ENCODE data around the gene SETDB1.

SETDB1 gene

DNA sequence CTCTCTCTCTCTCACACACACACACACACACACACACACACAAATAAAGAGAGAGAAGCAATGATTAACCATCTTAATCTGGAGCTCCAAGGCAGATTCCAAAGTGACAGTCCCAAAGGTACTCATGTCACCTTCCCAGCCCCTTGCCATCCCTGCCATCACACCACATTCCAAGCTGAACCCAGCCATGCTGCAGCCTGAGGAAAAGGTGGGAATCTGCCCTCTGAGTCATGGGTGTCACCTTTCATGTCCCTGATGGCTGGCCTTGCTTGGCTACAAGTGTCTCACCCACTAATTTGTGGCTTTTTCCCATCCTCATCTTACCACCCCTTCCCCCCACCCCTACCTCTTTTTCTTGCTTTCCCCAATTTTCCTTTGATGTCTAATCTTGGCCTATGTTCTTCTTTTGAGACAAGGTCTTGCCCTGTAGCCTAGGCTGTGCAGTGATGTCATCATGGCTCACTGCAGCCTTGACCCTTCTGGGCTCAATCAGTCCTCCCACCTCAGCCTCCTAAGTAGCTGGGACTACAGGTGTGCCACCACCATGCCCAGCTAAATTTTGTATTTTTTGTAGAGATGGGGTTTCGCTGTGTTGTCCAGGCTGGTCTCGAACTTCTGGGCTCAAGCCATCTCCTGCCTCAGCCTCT lies 59.1 kb downstream of the SETDB1 start:
- TF ChIP-seq, protein P1, sequence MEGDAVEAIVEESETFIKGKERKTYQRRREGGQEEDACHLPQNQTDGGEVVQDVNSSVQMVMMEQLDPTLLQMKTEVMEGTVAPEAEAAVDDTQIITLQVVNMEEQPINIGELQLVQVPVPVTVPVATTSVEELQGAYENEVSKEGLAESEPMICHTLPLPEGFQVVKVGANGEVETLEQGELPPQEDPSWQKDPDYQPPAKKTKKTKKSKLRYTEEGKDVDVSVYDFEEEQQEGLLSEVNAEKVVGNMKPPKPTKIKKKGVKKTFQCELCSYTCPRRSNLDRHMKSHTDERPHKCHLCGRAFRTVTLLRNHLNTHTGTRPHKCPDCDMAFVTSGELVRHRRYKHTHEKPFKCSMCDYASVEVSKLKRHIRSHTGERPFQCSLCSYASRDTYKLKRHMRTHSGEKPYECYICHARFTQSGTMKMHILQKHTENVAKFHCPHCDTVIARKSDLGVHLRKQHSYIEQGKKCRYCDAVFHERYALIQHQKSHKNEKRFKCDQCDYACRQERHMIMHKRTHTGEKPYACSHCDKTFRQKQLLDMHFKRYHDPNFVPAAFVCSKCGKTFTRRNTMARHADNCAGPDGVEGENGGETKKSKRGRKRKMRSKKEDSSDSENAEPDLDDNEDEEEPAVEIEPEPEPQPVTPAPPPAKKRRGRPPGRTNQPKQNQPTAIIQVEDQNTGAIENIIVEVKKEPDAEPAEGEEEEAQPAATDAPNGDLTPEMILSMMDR (IDR thresholded peaks at IDR 0.05) = no peak

DNA sequence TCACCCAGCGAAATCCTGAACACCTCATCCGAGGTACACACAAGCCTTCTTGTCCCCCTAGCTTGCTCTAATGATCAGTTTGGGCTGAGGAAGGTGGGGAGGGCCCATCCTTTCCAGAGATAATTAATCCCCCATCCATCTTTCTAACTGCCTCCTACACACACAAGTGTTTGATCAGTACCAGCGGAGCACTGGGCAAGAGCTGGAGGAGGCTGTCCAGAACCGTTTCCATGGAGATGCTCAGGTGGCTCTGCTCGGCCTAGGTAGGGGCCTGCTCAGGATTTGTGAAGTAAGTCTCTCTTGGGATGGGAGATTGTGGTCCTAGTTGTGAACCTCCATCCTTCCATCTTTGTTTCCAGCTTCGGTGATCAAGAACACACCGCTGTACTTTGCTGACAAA lies 61.8 kb downstream of the SETDB1 start:
- TF ChIP-seq, protein P1 (IDR thresholded peaks at IDR 0.05) = no peak

DNA sequence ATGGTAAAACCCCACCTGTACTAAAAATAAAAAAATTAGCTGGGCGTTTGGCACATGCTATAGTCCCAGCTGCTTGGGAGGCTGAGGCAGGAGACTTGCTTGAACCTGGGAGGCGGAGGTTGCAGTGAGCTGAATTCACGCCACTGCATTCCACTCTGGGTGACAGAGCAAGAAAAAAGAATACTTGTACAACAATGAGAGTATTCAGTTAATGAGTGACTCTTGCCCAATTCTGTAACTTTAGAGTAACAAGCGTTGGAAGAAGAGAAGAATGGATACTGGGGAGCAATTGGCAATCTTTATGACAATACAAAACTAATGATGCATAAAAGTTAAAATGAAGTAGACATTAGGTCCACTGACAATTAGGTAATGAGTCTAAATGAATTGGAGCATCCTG lies 66.5 kb downstream of the SETDB1 start:
- TF ChIP-seq, protein P1 (IDR thresholded peaks at IDR 0.05) = no peak

DNA sequence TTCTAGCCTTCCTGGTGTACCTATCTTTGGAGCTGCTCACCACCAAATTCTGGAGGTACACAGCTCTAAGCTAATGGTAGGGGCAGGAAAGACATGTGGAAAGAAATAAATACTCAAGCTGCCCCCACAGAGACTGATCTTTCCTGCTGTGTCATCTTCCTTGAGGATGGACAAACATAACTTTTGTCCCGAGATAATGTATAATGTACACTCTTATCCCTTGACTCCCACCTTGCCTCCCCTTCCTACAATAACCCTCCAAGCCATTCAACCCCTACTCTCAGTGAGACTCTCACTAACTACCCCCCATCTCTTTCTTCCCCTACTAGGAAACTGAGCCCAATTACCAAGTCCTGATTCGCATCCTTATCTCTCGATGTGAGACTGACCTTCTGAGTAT lies 68.1 kb downstream of the SETDB1 start:
- TF ChIP-seq, protein P1 (IDR thresholded peaks at IDR 0.05) = no peak

DNA sequence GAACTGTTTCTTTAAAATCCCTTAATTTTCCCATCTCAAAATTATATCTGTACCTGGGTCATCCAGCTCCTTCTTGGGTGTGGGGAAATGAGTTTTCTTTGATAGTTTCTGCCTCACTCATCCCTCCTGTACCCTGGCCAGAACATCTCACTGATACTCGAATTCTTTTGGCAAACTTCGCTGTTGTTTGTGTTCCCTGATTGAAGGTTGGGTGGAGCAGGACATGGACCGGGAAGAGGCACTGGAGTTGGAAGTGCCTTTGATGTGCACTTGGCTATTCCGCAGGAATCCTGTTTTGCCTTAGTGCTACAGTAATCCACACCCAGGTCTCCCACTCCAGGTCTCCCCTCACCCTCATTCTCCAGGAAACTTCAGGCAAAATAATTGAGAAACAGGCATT lies 69.3 kb downstream of the SETDB1 start:
- TF ChIP-seq, protein P1 (IDR thresholded peaks at IDR 0.05) = no peak

DNA sequence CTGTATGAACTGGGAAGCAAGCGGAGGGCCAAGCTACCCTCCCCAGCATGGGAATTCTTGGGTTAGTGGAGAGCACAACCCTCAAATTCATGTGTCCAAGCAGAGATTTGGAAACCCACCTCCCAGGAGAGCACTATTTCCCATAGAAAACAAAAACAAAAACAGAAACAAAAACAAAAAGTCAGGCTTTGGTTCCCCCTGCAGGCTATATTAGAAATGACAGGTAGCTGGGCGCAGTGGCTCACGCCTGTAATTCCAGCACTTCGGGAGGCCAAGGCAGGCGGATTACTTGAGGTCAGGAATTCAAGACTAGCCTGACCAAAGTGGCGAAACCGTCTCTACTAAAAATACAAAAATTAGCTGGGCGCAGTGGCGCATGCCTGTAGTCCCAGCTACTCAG lies 69.7 kb downstream of the SETDB1 start:
- TF ChIP-seq, protein P1 (IDR thresholded peaks at IDR 0.05) = peak; percentile 96

DNA sequence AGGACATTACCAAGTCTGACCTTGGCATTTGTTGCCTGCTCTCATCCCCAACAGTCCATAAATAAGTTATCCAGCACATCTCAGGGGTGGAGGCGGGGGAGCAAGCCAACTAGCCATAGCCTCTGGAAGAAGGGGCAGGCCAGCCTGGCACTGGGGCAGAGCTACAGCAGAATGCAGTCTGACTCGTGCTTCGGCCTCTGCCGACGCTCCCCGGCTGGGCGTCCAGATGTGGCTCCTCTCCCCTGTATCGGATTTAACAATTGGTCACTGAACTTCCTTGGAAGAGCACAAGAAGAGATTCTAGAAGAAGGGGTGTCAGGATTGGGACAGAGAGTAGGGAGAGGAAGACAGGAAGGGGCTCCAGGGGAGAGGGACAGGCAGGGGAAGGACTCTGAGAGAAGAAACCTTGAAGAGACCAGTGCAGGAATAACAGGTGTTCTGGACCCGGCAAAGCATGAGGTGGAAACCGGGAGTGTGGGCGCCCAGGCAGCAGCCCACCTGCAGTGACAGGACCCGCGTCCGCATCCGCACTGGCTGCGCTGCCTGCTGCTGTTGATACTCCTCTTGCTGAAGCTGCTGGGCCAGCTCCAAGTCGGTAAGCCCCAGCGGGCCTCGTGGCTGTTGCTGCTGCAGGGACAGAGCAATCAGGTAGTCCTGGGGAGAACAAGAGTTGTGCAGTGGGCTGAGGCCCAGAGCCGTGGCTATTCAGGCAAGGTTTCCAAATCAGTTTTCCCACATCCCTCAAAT lies 71.1 kb downstream of the SETDB1 start:
- TF ChIP-seq, protein P1 (IDR thresholded peaks at IDR 0.05) = no peak

Measured in LNCAP (cell line).